Gastrocnemius medialis (tissue), 4 donors: Measurements from ENCODE around the gene ERC1. TPM values are rescaled to one million over a fixed set of nuclear protein-coding genes. Genes with fewer than 3 reads are reported as not detected.
"Not testable (repeated sequence)": the region's sequence is repeated elsewhere in the genome, so short reads cannot be mapped to it uniquely, and the experiment has no call there.

Experiments used
- ATAC-seq, 2 donors: fragments of 150-250 bp; one replicate each; pipeline ENCODE4 v1.9.1; 2016
- DNase-seq, 2 donors: peaks; one replicate each; pipeline ENCODE4 v3.0.0-alpha.2; 2019
- H3K27ac ChIP-seq, 4 donors: fragments of 200-600 bp; sonication (generic); 1 replicate in 1 of 4; 2 replicates in 3 of 4; pipeline ENCODE4 v1.5.1; 2016 to 2018; ENCODE audit warnings: mild to moderate bottlenecking in 2 of 4, moderate library complexity in 1 of 4
- H3K27me3 ChIP-seq, 3 donors: fragments of 200-600 bp; sonication (generic) in 2 of 3; 1 replicate in 1 of 3; 2 replicates in 2 of 3; pipeline versions ENCODE4 v1.5.1 to v1.6.0; 2016 to 2019; ENCODE audit warnings: mild to moderate bottlenecking in 1 of 3, moderate library complexity in 1 of 3
- H3K36me3 ChIP-seq, 2 donors: fragments of 200-600 bp; sonication (generic) in 1 of 2; one replicate each; pipeline ENCODE4 v1.5.1; 2017 to 2018
- H3K4me1 ChIP-seq, 2 donors: fragments of 200-600 bp; sonication (generic) in 1 of 2; one replicate each; pipeline ENCODE4 v1.5.1; 2016 to 2017; ENCODE audit warnings: mild to moderate bottlenecking in 2 of 2
- H3K4me3 ChIP-seq, 4 donors: fragments of 200-600 bp; sonication (generic) in 3 of 4; 1 replicate in 1 of 4; 2 replicates in 3 of 4; pipeline ENCODE4 v1.5.1; 2016 to 2019; ENCODE audit warnings: mild to moderate bottlenecking in 2 of 4
- H3K9me3 ChIP-seq, 3 donors: fragments of 200-600 bp; sonication (generic) in 2 of 3; 1 replicate in 1 of 3; 2 replicates in 2 of 3; pipeline ENCODE4 v1.5.1; 2016 to 2019
- CTCF ChIP-seq, 5 experiments: fragments of 450-650 bp in 3 of 5; fragments of 200-600 bp in 2 of 5; sonication (generic) in 2 of 5; IDR thresholded peaks in 4 of 5; conservative IDR thresholded peaks in 1 of 5; 1 replicate in 4 of 5; 2 replicates in 1 of 5; pipeline ENCODE4 v1.5.1; 2016 to 2019; ENCODE audit warnings: antibody characterized with exemption in 5 of 5, mild to moderate bottlenecking in 3 of 5, moderate library complexity in 3 of 5
- POLR2A ChIP-seq, 2 donors: fragments of 450-650 bp; IDR thresholded peaks; one replicate each; pipeline ENCODE4 v1.6.1; 2017; ENCODE audit warnings: antibody characterized with exemption in 2 of 2, mild to moderate bottlenecking in 2 of 2, moderate library complexity in 2 of 2
- in situ Hi-C, 4 donors: fragments of 200-750 bp; cut with MboI; loops; one replicate each; pipeline versions ENCODE4 v1.15.0 to v1.8.0; 2017; ENCODE audit warnings: low sequenced_read_pairs in 4 of 4
- intact Hi-C: fragments of 100-400 bp; cut with DNase I; formaldehyde crosslinking; loops from one replicate; pipeline ENCODE4 v1.15.1; 2023; ENCODE audit warnings: low total_unique reads
- total RNA-seq, 4 donors: library from RNA; depleted of rRNA; stranded (reverse); fragments of >200 nt; gene quantifications; one replicate each; pipeline versions ENCODE4 v1.1.0 to v1.2.3, GENCODE V29; 2016

ERC1 gene
- total RNA-seq, 4 donors from 2014 or later = 20.3 to 39.1 (median 23.5) TPM

DNA sequence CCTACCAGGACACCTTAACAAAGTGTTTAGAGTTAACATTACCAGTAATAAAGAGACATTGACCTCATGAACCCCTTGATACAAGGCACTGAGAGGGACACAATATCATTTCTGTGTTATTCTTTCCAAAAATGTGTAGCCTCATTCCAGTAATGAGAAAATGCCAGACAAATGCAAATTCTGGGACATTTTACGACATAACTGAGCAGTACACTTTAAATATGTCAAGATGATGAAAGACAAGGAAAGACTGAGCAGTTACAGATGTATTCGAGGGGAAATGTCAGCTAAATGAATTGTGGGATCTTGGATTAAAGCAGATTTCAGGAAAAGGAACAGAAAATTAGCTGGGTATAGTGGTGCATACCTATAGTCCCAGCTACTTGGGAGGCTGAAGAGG lies 255.6 kb downstream of the ERC1 start:
- ATAC-seq = no peak
- in situ Hi-C loops = no loop called here
- H3K9me3 ChIP-seq = no peaks in the 10 kb centered on the region

DNA sequence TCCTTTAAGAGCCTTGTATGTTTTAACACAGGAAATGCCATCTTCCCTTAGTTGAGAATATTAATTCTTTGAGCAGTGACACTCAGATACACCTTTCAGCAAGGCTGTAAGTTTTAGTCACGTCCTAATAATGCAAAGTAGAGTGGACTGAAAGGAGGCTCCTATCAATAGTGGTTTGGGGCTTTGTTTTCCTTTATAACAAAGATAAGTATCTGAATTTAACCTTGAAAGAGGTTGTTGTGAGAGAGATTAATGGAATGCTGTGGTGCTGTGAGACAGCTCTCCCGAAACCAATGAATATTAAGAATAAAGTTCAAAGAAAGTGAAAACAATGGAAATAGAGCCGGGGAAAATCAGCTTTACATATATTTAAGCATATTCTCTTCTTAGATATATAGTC lies 259.6 kb downstream of the ERC1 start:
- Histone ChIP-seq H3K4me1 (no peaks in the 10 kb centered on the region), H3K27ac (no peak overlapping the region), H3K36me3 (no peaks in the 10 kb centered on the region), H3K27me3 (no peaks in the 10 kb centered on the region), H3K4me3 (no peak overlapping the region), H3K9me3 (no peaks in the 10 kb centered on the region)
- intact Hi-C loops (no loop called here), in situ Hi-C loops (no loop called here)
- ATAC-seq = no peak
- TF ChIP-seq POLR2A (IDR thresholded peaks at IDR 0.05) (no peak), CTCF (IDR thresholded peaks at IDR 0.05 in 4 of 5, conservative IDR thresholded peaks at IDR 0.05 in 1 of 5) (no peak)
- DNase-seq = no peak

More for the DNA sequence above, 255.6 kb downstream of the ERC1 start:
- TF ChIP-seq POLR2A (IDR thresholded peaks at IDR 0.05) (no peak), CTCF (IDR thresholded peaks at IDR 0.05 in 4 of 5, conservative IDR thresholded peaks at IDR 0.05 in 1 of 5) (no peak)
- no peaks in the 10 kb centered on the region for H3K27me3 ChIP-seq
- no peak overlapping the region for H3K27ac ChIP-seq
- intact Hi-C loops = no loop called here
- H3K4me1 ChIP-seq = no peaks in the 10 kb centered on the region
- peaks cover 0 to 3% of the 10 kb centered on the region in 2 donors for H3K36me3 ChIP-seq
- no peak overlapping the region for H3K4me3 ChIP-seq
- no peak for DNase-seq

DNA sequence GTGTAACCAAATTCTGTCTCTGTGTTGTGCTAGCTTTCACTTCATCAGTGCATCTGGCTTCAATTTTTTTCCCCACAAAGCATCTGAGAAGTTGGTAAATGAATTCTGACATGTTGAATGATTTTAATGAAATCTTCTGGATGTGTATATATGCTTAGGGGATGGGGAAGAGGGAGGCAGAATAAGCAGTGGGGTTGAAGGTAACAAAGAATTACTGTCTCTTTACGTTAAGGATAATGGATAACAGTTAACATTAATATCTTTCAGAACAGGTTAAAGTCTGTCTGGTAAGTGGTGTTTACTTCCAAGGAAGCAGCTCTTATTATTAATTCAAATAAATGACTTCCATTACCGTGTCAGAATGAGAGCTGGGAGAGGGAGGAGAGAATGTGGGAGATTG lies 261.7 kb downstream of the ERC1 start:
- no peak for TF ChIP-seq POLR2A (IDR thresholded peaks at IDR 0.05)
- in situ Hi-C loops (no loop called here), intact Hi-C loops (no loop called here)
- H3K9me3 ChIP-seq = no peaks in the 10 kb centered on the region
- H3K4me3 ChIP-seq = no peak overlapping the region
- H3K27me3 ChIP-seq = no peaks in the 10 kb centered on the region
- no peak for ATAC-seq
- no peaks in the 10 kb centered on the region for H3K4me1 ChIP-seq
- no peak overlapping the region for H3K27ac ChIP-seq
- H3K36me3 ChIP-seq = no peaks in the 10 kb centered on the region
- DNase-seq = no peak

- in situ Hi-C loops, H3K36me3 ChIP-seq, ATAC-seq, intact Hi-C loops, H3K27me3 ChIP-seq, H3K27ac ChIP-seq, DNase-seq, H3K9me3 ChIP-seq, H3K4me1 ChIP-seq, H3K4me3 ChIP-seq: not testable (repeated sequence)
Measured at GRCh38 chr12:1255125-1255524, 264.1 kb downstream of the ERC1 start.

DNA sequence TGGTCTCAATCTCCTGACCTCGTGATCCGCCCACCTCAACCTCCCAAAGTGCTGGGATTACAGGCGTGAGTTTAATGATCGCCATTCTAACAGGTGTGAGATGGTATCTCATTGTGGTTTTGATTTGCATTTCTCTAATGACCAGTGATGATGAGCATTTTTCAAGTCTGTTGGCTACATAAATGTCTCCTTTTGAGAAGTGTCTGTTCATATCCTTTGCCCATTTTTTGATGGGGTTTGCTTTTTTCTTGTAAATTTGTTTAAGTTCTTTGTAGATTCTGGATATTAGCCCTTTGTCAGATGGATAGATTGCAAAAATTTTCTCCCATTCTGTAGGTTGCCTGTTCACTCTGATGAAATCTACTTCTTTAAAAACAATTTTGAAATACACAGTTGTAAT lies 264.8 kb downstream of the ERC1 start:
- H3K36me3 ChIP-seq, ATAC-seq, intact Hi-C loops, H3K27me3 ChIP-seq, H3K27ac ChIP-seq, H3K4me1 ChIP-seq, H3K9me3 ChIP-seq, H3K4me3 ChIP-seq, DNase-seq, in situ Hi-C loops: not testable (repeated sequence)

- H3K27me3 ChIP-seq = no peaks in the 10 kb centered on the region
- intact Hi-C loops = no loop called here
- TF ChIP-seq POLR2A (IDR thresholded peaks at IDR 0.05) = no peak
- TF ChIP-seq CTCF (IDR thresholded peaks at IDR 0.05 in 4 of 5, conservative IDR thresholded peaks at IDR 0.05 in 1 of 5) = no peak
- H3K4me1 ChIP-seq = no peaks in the 10 kb centered on the region
- no peaks in the 10 kb centered on the region for H3K9me3 ChIP-seq
- no peak for ATAC-seq
- H3K36me3 ChIP-seq = peaks cover 0 to 5% of the 10 kb centered on the region in 2 donors
- no peak overlapping the region for H3K27ac ChIP-seq
- no peak for DNase-seq
- H3K4me3 ChIP-seq = no peak overlapping the region
- in situ Hi-C loops = no loop called here
Measured at GRCh38 chr12:1256285-1256684, 265.3 kb downstream of the ERC1 start.
